Mesothelial cell of epicardium (in vitro differentiated cells): ENCODE results near the gene FNDC3A. TPM values are rescaled to one million over a fixed set of nuclear protein-coding genes. Genes with fewer than 3 reads are reported as not detected.

ENCODE experiments used
- DNase-seq, 2 experiments: peaks; one replicate each; pipeline ENCODE4 v3.0.0; 2021; ENCODE audit warnings: low spot score in 2 of 2; ENCODE audit not compliant: unreplicated experiment in 2 of 2
- H3K27ac Mint-ChIP-seq: 2 replicates; pipeline ENCODE4 v1.8.0; 2021; ENCODE audit warnings: mixed read lengths
- H3K27me3 Mint-ChIP-seq: 2 replicates; pipeline ENCODE4 v1.8.0; 2021; ENCODE audit warnings: low read depth, mixed read lengths
- H3K36me3 Mint-ChIP-seq: 2 replicates; pipeline ENCODE4 v1.8.0; 2021; ENCODE audit warnings: mixed read lengths
- H3K4me1 Mint-ChIP-seq: 2 replicates; pipeline ENCODE4 v1.8.0; 2021; ENCODE audit warnings: mixed read lengths
- H3K4me3 Mint-ChIP-seq: 2 replicates; pipeline ENCODE4 v1.8.0; 2021; ENCODE audit warnings: mild to moderate bottlenecking, moderate library complexity, mixed read lengths
- H3K9me3 Mint-ChIP-seq: 2 replicates; pipeline ENCODE4 v1.8.0; 2021; ENCODE audit warnings: mixed read lengths
- CTCF ChIP-seq: fragments of 200-600 bp; sonication (generic); IDR thresholded peaks from one replicate; pipeline ENCODE4 v1.5.0; 2021; ENCODE audit warnings: antibody characterized with exemption; ENCODE audit not compliant: unreplicated experiment
- total RNA-seq: library from RNA; stranded (reverse); gene quantifications from 3 replicates; pipeline ENCODE4 v1.2.1, GENCODE V29; 2021

The FNDC3A gene
- total RNA-seq, 1 donor from 2014 or later: 94.1 TPM

GRCh38 chr13:49213997-49214916, 238.5 kb downstream of the FNDC3A start:
- Mint-ChIP-seq H3K4me3 (no peak overlapping the region), H3K4me1 (peaks cover 11% of the 10 kb centered on the region), H3K27ac (no peak overlapping the region), H3K9me3 (peaks cover 5% of the 10 kb centered on the region), H3K36me3 (peaks cover 25% of the 10 kb centered on the region), H3K27me3 (peaks cover 39% of the 10 kb centered on the region)
- TF ChIP-seq CTCF: no peak
- DNase-seq: no peak

DNA sequence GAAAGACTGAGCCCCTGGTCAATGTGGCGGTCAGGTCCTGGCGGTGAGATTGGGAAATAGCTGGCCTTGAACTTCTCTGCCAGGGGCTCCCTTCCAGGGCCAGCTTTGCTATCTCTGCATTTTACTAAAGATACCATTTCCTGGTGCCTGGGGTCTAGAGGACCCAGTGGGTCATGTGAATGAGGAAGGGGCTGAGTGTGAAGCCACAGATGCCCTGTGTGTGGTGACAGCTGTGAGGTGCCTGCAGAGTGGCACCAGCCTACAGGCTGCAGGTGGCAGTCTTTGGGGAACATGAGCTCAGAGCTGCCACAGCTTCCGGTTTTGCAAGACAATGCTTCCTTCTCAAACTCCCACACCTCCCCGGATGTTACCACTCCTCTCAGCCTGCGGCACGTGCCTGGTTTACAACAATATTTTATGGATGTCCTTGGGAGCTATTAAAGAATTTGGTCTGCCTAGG, 239.2 kb downstream of the FNDC3A start:
- peaks cover 5% of the 10 kb centered on the region for H3K9me3 Mint-ChIP-seq

DNA sequence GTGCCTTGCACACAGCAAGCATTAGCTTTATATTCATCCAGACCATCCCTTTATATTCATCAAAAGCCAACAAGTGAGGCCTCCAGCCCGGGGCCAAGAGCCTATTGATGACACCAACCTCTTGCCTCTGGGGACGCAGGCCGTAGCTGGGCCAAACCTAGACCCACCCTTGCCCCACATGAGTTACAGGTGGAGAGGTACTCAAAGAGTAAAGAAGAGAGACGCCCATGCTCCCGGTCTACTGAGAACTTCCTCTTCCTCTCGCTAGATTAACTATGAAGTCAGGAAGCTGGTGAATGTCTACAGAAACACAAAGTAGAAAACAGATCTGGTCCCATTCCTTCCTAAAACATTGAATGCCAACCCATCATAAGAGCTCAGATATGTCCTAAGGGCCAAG, 240.6 kb downstream of the FNDC3A start:
- Mint-ChIP-seq H3K36me3 (peaks cover 13% of the 10 kb centered on the region), H3K27me3 (peaks cover 54% of the 10 kb centered on the region), H3K9me3 (peaks cover 4% of the 10 kb centered on the region), H3K4me1 (peaks cover 13% of the 10 kb centered on the region), H3K27ac (no peak overlapping the region), H3K4me3 (no peak overlapping the region)
- no peak for DNase-seq
- no peak for TF ChIP-seq CTCF

More for the DNA sequence above, 239.2 kb downstream of the FNDC3A start:
- Mint-ChIP-seq H3K4me1 (peaks cover 11% of the 10 kb centered on the region), H3K27ac (no peak overlapping the region), H3K4me3 (no peak overlapping the region), H3K36me3 (peaks cover 21% of the 10 kb centered on the region), H3K27me3 (peaks cover 45% of the 10 kb centered on the region)
- DNase-seq: no peak
- no peak for TF ChIP-seq CTCF

- Mint-ChIP-seq H3K27ac (no peak overlapping the region), H3K4me3 (peak overlapping the region; percentile 43)
These were observed 242.3 kb downstream of the FNDC3A start for GRCh38 chr13:49217962-49218492.

DNA sequence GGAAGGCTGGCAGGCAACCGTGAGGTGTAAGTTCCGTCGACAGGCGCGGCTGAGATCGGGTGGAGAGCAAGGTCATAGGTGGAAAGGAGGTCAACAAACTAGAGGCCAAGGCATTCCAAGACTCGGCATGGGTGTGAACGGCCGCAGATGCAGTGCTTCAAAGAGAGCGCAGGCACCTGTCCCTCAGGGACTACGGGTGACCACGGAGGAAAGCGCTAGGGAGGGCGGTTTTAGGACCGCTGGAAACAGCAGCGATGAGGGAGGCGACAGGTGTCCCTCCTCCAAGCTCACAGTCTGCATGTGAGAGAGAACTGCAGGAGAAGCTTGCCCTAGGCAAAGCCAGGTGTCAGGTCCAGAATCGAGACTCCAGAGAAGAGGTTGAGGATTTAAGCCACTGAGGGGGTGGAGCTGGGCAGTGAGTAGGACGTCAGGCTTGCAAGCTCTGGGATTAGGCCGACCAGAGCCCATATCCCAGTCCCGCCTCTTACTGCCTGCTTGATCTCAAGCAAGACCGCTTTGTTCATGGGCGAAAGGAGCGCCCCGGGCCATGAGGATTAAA, 242.9 kb downstream of the FNDC3A start:
- Mint-ChIP-seq H3K9me3 (no peaks in the 10 kb centered on the region), H3K4me1 (peaks cover 14% of the 10 kb centered on the region), H3K36me3 (no peaks in the 10 kb centered on the region), H3K27me3 (peaks cover 77% of the 10 kb centered on the region), H3K4me3 (peak overlapping the region; percentile 43), H3K27ac (no peak overlapping the region)
- no peak for DNase-seq
- TF ChIP-seq CTCF: no peak

More at GRCh38 chr13:49217962-49218492, 242.3 kb downstream of the FNDC3A start:
- no peak for DNase-seq
- TF ChIP-seq CTCF: no peak
- H3K9me3 Mint-ChIP-seq: no peaks in the 10 kb centered on the region
- H3K27me3 Mint-ChIP-seq: peaks cover 71% of the 10 kb centered on the region
- no peaks in the 10 kb centered on the region for H3K36me3 Mint-ChIP-seq
- peaks cover 14% of the 10 kb centered on the region for H3K4me1 Mint-ChIP-seq
